SIG-M5 (cell line): ENCODE measurements around the gene ERVW-1.
"Not testable (repeated sequence)": the region's sequence is repeated elsewhere in the genome, so short reads cannot be mapped to it uniquely, and the experiment has no call there.

Experiments
- DNase-seq: peaks from one replicate; lab custom pipeline; 2025; lab: John Stamatoyannopoulos, UW

ERVW-1 gene

GRCh38 chr7:92477681-92478080 lies at the start of gene ERVW-1:
TSS of gene ERVW-1 (minus strand) at chr7:92477946. CDS start at chr7:92470381, 7,565 bp downstream.
- not testable (repeated sequence) for DNase-seq

DNA sequence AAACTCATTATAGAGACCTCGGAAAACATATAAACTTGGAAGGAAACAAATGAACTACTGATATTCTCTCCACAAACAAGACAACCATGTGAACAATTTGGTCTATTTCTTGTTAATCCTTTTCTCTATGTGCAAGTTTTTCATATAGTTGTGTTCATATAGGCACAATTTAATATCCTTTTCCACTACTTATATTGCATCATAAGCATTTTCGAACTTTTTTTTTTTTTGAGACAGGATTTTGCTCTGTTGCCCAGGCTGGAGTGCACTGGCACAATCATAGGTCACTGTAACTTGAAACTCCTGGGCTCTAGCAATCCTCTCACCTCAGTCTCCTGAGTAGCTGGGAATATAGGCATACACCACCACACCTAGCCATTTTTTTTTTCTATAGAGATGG lies 45.4 kb upstream of the ERVW-1 start:
- DNase-seq, result no peak

DNA sequence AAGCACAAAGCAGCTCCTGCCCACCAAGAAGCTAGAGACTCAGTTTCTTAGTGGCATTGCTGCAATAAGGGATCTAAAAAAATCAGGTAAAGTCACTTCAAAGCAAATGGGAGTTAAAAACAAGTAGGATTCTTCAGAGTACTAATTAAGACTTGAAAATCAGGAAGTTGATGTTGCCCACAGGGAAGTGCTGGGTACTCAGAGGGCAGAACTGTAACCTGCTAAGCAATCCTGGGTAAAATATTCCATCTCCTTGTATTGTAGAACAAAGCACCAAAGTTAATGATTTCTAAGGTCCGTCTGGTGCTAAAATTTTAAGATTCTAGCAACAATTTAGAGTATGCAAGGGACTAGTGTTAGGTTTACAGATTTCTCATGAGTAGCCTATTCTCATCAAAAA lies 42.3 kb upstream of the ERVW-1 start:
- DNase-seq, result no peak

DNA sequence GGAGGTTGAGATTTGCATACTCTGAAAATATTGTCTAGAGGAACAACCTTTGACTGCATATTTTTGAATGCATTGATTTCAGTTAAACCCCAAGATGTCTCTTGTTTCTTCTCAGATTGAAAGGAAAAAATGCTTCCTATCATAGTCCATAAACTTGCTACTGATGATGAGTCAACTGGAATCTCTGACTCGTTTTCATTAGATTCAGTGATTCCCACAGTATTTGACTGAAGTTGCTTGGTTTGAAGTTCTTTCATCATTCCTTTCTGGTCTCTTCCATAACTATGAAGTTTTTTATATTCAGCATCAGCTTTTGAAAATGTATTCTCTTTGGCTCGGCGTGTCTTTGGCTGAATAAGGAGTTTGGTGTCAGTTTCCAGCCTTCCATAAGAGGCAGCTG lies 39.9 kb upstream of the ERVW-1 start:
- DNase-seq, result no peak

GRCh38 chr7:92513167-92513902 lies 35.6 kb upstream of the ERVW-1 start:
- DNase-seq, result no peak

DNA sequence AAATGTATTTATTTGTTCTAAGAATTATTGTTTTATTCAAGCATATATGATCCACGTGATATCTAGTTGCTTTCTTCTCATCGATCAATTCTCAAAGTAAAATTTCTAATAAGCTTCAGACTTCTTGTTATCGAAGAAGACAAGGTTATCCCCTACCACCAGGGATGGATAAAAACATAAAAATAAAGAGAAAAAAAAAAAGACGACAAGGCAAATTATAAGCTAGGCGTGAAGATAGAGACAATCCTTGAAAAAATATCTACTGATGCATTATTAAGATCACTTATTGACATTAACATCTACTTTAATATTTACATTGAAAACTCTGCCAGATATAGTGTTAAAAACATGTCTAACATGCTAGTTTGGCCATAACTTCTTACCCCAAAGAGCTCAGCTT lies 31.2 kb upstream of the ERVW-1 start:
- no peak for DNase-seq

GRCh38 chr7:92506363-92506762 lies 28.6 kb upstream of the ERVW-1 start:
- no peak for DNase-seq

DNA sequence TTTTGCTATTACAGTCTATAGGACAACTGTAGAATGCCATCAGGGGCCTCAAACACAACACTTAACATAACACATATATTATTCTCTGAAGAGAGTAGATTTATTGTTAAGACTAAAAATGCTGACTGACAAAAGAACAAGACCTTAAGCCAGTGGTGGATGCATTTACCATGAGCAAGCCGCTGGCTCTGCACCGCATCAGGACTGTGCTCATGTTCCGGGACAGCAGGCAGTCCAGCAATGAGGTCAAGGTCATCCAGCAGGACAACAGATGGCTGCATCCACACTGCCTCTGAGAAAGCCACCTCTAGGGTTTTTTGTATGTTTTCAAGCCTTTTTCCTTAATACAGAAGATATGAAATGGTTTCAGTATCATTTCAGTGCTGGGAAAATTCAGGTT lies 26.8 kb upstream of the ERVW-1 start:
- no peak for DNase-seq

- DNase-seq, result no peak
These were observed 26.0 kb upstream of the ERVW-1 start for GRCh38 chr7:92503767-92504166.

GRCh38 chr7:92498557-92498956 lies 20.8 kb upstream of the ERVW-1 start:
- no peak for DNase-seq

- DNase-seq, result no peak
These were observed 19.1 kb upstream of the ERVW-1 start for GRCh38 chr7:92496876-92497275.

GRCh38 chr7:92489634-92490033 lies 11.9 kb upstream of the ERVW-1 start:
- DNase-seq, result no peak

DNA sequence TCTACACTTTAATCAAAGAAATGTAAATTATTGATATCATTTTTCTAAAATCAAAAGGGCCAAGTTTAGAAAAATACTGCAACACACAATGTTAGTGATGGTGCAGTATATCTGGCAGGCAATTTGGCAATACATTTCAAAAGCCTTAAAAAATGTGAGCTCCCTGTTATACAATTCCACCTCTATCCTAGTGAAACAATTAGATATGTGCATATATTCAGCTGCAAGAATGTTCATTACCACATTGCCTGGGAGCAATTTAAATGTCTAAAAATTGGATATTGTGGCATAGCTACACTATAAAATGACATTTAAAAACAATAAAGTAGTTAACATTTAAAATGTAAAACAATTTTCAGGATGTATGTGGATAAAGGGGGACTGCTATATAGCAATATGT lies 10.1 kb upstream of the ERVW-1 start:
- DNase-seq, result no peak

- no peak for DNase-seq
These were observed 8.2 kb upstream of the ERVW-1 start for GRCh38 chr7:92485974-92486373.

DNA sequence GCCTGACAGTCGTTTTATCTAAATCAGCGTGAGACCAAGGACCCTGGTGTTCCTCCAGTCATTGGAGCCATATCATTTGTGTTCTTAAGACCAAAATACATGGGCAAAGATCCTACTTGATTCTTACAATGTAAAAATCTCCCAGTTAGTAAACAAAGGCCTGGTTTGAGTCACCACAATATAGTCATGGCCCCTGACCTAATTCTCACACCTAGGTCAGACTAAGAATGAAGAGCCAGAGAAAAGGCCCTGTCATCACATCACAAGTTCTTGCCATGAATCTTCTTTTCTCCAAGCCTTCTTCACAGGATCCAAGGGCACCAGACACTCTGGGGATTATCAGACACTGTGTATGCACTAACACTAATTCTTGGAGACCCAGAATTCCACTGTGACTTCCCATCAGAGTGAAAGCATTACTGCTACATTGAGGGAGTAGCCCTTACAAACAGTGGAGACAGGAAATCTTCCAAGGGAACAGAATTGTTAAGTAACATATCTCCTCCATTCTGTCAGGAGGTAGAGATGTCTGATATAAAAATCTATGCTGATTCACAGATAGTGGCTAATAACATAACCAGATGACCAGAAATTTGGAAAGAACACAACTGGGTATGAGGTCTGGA lies 7.6 kb upstream of the ERVW-1 start:
- DNase-seq, result no peak

DNA sequence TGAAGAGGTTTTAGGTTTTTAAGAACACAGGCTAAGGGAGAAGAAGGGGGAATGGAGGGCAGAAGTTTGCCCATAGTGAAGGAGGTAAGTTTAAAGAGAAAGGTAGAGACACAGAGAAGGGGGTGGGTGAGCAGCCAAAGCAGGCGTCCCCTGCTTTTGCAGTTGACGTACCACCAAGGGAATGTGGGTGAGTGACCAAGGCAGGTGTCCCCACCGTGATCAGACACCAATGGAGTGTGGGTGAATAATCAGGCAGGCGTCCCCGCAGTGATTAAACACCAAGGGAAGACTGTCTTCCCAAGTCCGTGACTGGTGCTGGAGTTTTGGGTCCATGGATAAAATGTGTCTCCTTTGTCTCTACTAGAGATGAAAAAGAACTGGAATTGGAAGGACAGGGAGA lies 6.5 kb upstream of the ERVW-1 start:
- not testable (repeated sequence) for DNase-seq

GRCh38 chr7:92483624-92484023 lies 5.9 kb upstream of the ERVW-1 start:
- DNase-seq, result not testable (repeated sequence)

DNA sequence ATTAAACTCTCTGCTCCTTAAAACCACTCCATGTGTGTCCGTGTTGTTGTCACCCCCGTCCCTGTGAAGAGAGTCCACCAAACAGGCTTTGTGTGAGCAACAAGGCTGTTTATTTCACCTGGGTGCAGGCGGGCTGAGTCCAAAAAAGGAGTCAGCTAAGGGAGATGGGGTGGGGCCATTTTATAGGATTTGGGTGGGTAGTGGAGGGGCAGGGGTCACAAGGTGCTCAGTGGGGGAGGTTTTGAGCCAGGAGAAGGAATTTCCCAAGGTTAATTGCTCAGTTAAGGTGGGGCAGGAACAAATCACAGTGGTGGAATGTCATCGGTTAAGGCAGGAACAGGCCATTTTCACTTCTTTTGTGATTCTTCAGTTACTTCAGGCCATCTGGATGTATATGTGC lies 1.4 kb upstream of the ERVW-1 start:
- not testable (repeated sequence) for DNase-seq

DNA sequence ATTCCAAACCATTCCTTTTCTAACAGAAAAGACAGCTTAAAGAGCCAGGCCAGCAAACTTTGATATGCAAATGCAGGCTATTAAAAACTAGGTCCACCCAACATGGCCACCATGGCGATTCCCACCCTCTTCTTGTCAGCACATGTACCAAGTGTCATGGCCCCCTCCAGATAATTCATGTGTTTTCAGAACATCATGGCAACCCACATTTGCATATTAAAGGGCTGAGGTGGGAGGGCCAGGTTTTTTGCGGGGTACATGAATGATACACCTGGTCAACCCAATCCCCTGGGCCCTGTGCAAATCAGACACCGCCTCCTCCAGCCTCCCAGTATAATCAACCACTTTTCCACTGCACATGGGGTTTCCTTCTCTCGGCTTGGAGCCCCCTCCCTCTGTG lies 965 bp upstream of the ERVW-1 start:
- no peak for DNase-seq

DNA sequence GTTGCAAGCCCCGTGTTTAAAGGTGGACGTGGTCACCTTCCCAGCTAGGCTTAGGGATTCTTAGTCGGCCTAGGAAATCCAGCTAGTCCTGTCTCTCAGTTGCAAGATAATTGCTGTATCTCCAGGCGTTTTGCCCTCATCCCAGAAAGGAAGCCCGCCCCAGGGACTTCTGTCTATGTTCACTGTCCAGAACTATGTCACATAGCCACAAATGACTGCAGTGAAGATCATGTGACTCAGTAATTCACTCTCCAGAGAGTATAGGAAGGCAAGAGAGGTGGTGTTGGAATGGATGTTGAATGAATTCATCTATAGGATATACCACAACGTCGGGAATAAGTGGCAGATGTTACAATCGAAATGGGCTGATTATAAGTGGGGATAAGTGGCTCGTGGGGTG lies 349 bp upstream of the ERVW-1 start:
- DNase-seq, result no peak

DNA sequence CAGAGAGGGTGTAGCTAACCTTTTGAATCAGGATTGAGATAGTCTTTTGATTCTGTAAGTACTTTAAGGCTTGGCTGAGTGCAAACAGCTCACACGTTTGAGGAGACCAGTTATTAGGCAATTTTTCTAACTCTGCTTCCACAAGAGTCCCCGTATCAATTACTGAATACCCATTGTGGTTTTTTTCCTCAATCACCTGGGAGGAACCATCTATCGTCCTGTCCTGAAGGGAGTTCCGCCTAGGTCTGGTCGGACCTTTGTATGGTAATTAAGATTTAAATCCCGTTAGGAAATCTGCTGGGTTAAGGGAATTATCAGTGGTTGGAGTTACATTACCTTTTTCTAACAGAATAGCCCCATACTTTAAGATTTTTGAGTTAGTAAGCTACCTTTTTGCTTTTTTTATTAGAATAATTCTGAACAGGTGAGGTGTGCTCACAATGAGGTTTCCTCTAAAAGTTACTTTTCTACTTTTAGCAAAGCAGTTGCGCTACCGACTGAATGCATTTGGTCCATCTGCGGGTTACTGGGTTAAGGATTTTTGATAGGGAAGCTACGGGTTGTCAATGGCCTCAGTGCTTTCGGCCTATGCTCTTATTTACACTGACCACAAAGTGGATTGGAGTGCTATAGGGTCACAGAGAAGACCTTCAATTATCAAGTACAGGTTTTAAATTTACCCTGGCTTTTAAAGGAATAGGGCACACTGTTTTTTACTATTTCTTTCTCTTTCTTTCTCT lies 1.7 kb downstream of the ERVW-1 start:
- DNase-seq, result not testable (repeated sequence)

DNA sequence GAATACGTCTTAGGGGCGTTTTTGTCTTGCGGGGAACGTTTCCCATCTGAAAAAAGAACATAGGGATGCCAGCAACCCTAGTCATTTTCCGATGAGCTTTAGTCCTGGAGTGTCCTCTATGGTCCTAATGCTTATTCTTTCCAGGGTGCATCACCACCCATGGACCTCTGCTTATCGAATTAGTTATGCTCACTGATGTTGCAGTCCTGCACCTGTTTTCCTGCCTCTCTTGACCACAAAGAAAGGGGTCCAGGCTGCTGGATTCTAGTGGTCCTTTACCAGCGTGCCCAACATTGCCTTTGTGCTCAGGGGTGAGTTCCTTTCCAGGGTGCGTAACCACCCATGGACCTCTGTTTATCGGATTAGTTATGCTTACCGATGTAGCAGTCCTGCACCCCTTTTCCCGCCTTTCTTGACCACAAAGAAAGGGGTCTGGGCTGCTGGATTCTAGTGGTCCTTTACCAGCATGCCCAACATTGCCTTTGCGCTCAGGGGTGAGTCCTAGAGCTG lies 2.4 kb downstream of the ERVW-1 start:
- not testable (repeated sequence) for DNase-seq

GRCh38 chr7:92473989-92474388 lies 3.8 kb downstream of the ERVW-1 start:
- not testable (repeated sequence) for DNase-seq
